ENCODE measurements around the gene NRXN2.

Gene NRXN2

GRCh38 chr11:64766881-64767280 lies 43.9 kb upstream of the NRXN2 start:
- no peak for TF ChIP-seq CTCF (IDR thresholded peaks at IDR 0.05)

DNA sequence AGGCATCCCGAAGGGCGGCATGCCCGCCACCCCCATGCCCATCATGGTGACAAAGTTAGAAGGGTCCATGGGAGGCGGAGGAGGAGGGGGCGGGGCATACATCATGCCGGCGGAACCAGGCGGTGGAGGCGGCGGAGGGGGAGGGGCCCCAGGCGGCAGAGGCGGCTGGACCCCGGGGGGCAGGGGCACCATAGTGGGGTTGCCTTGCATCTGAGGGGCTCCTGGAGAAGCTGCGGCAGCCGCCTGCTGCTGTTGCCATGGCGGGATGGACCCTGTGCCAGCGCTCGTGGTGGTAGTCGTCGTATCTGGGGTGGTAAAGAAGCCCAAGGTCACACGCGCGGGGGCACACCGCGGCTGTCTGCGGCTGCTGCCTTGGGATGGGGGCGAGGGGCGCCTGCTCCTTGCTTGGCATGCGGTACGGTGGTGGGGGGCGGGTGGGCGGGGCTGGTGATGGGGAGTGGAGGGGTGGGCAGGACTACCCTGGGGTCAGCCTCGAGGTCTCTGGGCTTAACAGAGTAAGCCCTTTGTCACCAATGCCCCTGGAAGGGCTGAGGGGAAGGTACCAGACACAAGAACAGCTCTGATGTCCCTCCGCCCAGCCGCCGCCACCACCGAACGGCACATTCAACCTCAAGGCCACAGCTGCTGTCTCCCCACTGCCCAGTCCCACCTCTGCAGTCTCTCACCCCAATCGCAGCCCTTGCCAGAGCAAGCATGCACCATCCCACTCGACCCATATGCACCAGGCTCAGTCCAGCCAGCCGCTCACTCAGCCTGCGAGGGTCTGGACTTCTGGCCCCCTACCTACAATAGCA lies 43.1 kb upstream of the NRXN2 start:
- no peak for TF ChIP-seq CTCF (IDR thresholded peaks at IDR 0.05)

- TF ChIP-seq CTCF (IDR thresholded peaks at IDR 0.05): peak; percentile 30
Measured at GRCh38 chr11:64765291-64765850, 42.4 kb upstream of the NRXN2 start.

GRCh38 chr11:64764753-64765152 lies 41.8 kb upstream of the NRXN2 start:
- TF ChIP-seq CTCF (IDR thresholded peaks at IDR 0.05): no peak

DNA sequence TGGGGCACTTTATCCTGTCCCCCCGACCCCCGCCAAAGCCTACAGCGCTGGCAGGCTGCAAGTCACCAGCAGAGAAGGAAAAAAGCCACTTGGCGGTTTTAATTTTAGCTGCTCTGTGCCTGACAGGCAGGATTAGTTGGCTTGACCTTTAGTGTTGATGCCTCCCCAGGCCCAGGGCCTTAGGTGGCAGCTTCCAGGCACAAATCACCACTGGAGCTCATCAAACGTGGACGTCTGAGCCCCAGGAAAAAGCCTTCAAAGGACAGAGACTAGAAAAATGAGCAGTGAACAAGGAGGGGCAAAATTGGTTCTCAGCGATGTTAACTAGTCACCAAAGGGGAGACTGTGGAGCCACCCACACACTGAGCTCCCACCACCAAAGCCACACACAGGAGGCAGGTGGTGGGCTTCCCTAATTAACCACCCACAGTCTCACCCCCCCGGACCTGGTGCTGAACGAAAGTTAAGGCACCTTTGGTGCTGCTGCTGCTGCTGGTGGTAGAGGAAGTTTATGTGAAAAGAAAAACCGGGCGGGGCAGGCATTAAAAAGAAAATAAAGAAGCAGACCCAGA lies 41.1 kb upstream of the NRXN2 start:
- TF ChIP-seq CTCF (IDR thresholded peaks at IDR 0.05): no peak

- TF ChIP-seq CTCF (IDR thresholded peaks at IDR 0.05): no peak
Measured at GRCh38 chr11:64763526-64764039, 40.6 kb upstream of the NRXN2 start.

DNA sequence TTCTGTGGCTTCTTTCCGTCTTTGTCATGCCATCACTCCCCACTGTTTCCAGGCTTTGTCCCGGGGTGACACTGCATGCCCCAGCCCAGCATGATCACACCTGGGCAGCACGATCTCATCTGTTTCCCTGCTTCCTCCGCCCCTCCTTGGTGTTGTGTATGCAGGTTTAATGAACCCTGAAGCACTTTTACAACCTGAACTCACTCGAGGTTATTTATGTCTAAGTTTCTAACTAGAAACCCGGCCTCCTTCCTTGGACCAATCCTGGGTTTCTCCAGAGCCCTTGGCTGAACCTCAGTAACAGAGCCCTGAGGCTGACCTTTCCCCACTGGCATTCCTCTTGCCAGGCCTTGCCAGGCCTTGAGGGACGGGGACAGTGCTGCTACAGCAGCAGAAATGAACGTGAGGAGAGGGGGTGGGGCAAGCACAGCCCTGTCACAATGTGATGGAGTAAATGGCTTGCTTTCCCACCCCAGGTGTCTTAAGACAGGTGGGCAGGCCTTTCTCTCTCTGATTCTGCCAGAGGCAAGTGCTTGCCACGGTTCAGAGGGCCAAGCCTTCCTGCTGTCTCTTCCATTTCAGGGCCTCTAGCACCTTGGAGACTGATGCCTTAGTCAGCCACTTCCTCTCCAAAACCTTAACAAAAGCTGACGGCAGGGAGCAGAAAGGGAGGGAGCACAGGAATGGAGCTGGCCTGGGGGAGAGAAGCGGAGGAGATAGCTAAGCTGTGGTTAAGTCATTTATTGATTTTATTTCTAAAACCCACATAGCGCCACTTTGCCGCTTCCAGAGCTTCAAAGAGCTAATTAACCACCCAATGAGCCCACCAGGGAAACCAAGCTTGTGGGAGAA lies 39.9 kb upstream of the NRXN2 start:
- TF ChIP-seq CTCF (IDR thresholded peaks at IDR 0.05): no peak
